GF-D8 (cell line): ENCODE data around the gene CALCR.

ENCODE experiments used
- DNase-seq: peaks from one replicate; lab custom pipeline; 2025; lab: John Stamatoyannopoulos, UW

CALCR gene

DNA sequence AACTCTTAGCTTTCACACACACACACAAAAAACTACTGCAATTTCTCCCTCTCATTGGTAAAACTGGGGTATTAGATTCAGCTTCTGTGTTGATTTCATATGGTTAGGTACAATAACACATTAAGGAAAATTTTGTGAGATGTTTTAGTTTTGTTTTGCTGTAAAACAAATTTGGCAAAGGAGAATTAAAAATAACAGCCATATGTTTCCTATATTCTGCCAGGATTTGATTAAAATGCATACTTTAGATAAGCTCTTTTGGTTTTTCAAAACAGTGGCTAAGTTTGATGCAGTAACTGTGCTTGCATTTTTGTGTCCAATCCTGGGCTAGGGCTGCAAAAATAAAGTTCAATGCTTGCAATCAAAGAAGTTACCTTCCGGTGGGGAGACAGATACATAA is 126.3 kb downstream of the CALCR start:
- DNase-seq, result no peak

DNA sequence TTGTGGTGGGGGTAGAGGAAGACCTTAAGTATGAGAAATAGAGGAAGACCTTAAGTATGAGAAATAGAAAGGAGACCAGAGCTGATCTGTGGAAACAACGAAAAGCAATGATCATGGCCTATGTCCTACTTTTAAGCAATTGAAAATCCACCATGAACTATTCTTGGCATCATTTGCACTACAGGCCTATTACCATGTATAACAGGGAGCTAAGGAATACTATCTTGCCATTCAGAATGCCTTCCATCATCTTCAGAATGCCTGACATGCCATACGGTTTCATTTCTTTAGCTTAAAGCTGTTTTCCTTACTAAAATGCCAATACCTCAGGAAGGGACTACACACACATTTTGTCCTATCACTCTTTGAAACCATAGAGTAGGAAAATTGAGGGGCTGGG is 127.0 kb downstream of the CALCR start:
- no peak for DNase-seq

DNA sequence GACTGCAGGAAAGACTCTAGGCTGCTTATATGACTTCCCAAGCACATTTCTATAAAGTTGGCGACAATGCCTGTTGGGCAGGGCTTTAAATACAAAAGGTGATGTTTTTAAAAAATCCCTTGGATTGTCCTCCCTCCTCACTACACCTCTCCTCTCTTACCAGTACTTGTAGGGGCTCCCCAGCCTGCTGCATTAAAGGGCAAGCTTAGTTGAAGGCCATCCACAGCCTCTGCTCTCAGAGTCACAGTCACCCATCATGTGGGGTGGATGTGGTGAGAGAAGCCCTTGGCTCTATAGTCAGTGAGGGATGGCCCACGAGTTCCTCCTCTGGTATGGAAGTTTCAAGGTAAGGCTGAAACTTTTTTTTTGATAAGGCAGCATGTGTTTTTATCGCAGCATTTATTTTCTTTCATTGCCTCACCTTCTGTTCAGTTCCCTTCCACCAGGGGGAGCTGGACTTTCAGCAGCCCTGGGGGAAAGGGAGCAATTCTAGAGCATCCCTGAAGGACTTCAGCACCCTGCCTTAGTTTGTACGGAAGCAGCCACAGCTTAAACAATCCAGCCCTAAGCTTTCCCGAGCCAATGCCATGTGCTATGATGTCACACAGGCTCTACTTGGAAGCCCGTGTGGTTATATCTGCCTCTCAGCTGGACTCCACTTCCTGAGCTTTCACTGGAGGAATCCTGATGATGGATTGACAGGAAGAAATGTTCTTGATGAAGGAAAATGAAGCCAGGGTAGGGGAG is 131.9 kb downstream of the CALCR start:
- DNase-seq, result no peak

DNA sequence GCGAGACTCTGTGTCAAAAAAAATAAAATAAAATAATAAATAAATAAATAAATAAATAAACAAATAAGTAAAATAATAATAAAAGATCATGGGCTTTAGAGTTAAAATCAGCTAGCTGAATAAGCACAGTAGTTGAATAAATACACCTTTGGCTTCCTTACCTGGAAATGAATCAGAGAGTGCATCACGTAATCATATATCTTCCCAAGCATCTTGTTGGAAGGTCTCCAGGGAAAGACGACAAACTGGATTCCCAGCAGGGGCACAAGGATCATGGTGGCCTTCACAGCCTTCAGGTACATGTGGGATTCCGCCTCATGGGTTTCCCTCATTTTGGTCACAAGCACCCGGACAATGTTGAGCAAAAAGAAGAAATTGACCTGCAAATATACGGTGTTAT is 138.7 kb downstream of the CALCR start:
- no peak for DNase-seq

DNA sequence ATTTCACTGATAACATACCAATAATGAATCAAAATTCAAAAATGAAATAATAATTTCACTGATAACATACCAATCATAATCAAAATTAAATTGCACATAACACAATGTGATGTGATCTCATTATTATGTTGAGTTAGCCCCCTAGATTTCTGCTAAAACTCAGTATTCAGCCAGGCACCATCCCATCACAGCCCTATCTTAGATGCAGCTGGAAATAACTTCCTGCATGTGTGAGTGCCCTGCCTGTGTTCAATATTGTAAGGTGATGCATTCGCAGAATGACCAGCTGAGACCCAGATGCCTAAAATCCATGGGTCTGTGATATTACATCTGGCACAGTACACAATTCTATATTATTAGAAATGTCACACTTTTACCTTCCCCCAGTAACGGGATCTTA is 142.4 kb downstream of the CALCR start:
- no peak for DNase-seq

DNA sequence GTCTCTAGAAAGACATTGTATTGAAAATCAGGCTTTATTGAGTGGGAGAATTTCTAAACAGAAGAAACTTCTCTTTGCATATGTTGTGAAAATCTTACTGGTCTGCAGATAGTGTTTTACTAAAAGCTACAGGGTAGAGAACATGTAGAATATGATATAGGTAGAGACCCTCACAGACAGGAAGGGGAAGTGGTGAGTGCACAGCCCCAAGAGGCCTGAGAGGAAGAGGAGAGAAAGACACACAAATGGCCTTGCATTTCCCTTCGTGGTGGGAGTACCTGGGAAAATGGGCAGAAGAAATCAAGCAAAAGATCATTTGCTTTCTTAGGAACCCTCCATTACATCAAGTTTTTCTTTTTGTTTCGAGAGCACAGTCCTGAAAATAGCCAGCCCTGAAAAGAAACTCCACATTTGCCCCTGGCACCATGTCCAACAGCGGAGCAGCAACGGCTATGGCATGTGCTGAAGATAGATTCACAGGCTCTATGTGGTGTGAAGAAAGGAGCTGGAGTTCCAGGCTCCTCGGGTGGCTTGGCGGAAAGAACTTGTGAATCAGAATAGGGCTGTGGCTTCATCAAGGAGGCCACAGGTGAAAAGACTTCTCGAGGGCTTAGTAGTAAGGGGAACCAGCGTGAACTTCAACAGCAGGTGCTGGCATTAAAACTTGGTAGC is 143.5 kb downstream of the CALCR start:
- DNase-seq, result no peak

DNA sequence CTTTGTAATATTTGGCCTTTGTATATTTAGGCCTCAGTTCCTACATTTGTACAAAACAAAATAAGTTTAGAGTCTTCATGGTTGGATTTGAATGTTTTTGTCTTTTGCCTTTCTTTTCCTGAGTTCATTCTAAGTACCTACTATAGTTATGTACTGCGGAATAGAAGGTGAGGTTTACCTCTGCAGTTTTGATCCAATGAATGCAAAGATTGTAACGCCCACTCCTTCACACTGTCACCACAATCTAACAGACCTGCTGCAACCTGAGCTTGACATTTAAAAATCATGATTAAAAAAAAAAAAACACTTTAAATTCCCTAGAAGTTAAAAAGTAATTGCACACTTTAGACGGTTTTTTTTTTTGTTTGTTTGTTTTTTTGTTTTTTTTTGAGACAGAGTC is 145.0 kb downstream of the CALCR start:
- DNase-seq, result no peak

DNA sequence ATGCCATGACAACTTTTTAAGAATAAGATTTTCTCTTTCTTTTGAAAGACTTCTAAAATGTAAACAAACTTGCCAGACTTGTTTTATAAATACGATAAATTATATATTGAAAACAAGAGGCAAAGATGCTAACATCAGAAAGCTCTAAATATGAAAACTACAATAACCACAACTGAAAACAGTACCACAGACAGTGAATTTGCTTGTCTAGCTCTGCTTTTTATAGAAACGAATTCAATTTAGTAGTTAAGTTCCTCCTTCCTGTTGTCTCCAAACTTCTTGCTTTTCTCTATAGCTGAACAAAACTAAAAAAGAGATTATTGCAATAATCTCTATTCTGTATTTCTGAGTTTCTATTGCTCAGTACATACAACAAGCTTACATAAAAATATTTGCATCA is 147.4 kb downstream of the CALCR start:
- no peak for DNase-seq

DNA sequence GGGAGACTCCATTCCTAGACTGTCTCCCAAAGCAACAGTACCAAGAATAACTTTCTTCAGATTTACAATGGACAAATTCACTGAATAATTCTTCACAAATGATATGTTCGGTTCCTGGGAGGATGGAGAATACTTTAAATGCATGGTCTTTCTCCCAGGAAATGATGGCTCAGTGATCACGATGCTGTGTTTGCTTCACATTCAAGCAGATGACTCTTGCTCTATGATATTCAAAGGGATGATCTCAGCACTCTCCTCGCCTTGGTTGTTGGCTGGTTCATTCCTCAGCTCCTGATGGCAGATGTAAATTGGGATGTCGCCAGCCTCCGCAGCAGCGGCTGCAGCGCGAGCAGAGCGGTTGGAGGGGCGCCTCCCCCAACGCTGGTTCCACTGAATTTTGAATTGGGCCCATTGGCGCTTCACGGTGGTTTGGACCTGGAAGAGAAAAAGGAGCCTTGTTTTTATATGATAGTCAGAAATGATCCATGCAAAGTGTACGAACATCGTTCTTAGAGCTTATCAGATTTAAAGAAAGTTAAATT is 148.3 kb downstream of the CALCR start:
- no peak for DNase-seq

DNA sequence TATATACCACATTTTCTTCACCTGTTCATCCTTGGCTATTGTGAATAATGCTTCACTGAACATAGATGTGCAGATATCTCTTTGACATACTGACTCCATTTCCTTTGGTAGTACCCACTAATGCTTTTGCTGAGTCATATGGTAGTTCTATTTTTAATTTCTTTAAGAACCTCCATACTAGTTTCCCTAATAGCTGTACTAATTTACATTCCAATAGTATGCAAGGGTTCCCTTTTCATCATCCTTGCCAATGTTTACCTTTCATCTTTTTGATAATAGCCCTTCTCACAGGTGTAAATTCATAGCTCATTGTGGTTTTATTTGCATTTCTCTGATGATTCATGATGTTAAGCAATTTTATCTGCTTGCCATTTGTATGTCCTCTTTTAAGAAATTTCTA is 159.9 kb downstream of the CALCR start:
- DNase-seq, result no peak

DNA sequence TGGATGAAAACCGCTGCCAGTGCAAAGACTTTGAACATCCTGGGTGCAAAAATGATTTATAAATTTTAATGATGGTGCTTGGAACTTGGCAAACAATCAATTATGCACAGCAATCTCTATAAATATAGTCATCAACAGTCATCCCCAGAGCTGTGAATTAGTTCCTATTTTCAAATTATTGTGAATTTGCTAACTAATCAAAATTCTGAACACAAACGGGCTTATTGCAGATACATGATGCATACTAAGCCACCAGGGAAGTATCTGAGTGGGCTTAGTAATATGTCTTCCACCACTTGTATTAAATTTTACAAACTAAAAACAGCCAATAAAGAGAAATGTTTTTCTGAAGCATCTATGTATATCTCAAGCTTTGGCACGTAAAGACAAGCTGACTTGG is 165.2 kb downstream of the CALCR start:
- no peak for DNase-seq

DNA sequence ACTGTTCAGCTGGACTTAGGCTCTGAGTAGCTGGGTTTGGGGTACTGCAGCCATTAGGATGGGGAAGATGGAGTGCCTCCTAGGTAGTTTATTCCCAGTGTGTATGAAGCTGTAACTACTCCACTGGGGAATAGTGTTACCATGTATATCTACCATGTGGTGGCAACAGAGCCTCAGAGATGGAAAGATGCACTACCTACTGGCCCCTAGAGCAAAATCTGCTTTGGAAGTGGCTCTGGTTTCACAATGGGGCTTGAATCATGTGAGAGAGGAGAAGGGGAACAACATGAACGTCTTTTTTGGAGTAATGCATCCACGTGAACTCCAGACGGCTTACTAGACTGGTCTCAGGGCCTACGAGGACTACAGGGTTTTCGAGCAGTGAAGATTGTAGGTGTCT is 167.3 kb downstream of the CALCR start:
- no peak for DNase-seq

DNA sequence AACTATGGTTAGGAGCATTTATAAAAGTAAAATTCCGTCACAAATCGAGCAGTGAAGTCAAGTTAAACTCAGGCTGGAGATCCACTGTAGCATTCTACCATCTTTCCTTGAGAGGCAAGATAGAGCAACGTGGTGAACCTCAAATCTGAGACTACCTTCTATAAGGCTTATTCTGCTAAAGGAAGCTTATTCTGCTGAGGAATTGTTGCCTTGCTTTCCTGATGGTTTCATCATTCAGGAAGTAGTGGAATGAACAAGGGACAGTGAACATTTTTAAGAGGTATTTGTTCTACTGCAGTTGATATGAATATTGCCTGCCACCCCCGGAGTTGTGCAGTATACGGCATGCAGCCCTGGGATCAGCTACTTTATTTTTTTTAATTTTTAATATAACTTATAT is 171.6 kb downstream of the CALCR start:
- no peak for DNase-seq

DNA sequence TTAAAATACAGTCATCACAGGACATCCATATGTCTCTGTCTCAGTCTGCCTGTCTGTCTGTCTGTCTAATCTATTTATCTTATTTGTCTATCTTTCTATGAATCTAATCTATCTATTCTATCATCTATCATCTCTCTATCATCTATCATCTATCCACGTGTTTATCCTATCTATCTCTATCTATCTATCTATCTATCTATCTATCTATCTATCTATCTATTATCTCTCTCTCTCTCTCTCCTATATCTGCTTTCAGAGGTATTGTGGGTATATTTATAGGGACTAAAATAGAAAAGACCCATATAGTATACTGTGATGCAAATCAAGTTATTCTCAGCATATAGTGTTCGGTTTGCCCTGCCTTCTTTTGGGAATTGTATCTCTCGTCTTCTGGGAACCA is 174.9 kb downstream of the CALCR start:
- no peak for DNase-seq

DNA sequence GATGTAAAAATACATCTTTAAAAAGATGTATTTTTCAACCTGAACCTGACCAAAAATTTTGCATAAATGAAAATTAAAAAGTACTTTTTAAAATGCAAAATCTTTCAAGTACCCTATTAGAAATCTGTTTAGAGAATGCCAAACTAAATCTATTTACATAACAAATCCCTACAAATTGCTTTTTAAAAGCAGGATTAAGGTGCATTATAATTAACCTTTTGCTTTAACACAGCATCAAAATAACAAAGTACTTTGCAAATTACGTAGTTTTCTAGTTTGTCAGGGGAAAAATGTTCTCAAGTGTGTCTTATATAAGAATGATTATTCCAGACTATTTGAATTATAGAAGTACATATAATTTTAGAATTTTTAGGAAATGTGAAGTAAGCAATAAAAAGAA is 181.5 kb downstream of the CALCR start:
- DNase-seq, result no peak

DNA sequence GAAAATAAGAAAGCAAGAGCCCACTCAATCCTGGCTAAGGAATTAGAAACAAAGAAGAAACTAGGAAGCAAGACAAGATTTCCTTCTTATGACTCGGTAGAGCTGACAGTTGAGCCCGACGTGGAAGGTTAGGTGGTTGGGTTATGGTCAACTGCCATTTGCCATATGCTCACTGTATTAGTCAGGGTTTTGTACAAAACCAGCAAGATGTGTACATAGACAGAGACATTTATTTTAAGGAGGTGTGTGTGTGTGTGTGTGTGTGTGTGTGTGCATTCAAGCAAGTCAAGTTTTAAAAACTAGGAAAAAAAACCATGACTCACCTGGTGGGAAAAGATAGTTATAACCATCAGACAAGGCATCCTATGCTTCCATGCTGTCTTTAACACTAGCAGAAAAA is 183.9 kb downstream of the CALCR start:
- DNase-seq, result no peak

DNA sequence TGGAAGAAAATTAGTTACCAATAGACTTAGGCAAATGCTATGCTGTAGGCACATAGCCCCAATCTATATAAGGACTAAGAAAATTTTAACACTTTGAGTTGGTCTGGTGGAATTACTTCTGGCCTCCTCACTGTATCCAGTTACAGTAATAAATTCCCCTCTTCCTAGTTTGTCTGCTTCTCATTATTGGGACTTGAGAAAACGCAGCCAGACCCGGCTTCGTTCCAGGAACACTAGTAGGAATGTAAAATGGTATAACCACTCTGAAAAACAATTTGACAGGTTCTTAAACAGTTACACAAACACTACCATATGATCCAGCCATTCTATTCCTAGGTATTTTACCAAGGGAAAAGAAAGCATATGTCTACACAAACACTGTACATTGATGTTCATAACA is 192.2 kb downstream of the CALCR start:
- no peak for DNase-seq

DNA sequence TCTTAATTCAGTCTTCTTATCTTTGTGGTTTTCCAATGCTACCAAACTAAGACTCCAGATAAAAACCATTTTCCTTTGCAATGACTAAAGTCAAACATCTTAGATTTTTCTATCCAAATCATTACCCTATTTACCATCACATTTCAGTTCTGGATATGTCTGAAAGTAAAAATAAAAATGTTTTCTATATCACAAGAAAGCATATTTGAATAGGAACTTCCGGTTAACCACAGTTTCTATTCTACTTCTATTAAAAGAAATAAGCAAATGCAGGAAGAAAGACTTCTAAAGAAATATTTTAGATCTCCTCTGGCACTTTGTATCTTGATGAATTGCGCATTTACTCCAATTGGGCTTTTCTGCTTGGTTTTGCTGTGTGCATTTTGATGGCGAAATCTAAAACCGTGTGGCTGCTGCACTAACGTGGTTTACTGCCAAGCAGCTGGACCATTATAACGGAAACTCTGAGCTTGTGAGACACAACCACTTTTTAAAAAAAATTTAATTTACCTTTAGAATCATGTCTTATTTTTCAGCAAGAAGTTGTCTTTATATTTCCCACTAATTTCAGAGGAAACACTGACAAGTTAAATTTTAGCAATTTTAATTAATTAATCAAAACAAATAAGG is 196.3 kb downstream of the CALCR start:
- no peak for DNase-seq

DNA sequence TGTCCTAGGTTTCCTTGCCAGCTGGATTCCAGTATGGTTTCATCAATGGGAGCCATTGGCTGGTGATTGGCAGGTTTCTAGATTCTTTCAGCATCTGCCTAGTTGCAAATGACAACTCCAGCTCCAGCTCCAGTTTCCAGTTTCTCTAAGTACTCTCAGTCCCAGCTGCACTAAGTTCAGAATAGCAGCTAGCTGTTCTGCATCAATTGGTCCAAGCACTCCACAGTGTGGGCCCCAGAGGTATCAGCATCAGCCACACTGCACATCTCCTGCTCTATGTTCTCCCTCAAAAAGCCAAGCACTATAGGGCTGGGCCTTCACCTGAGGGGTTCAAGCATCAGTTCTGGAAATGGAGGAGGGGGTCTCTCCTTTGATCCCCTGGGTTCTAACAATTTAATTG is 198.9 kb downstream of the CALCR start:
- no peak for DNase-seq
